HG02798 (cell line): ENCODE measurements around the gene C19orf53.

Experiments
- ATAC-seq: cut with Tn5 transposase; IDR thresholded peaks from one replicate; pipeline ENCODE4 v1.9.1; 2021; ENCODE audit warnings: mild to moderate bottlenecking; ENCODE audit not compliant: unreplicated experiment, poor library complexity

C19orf53 gene

DNA sequence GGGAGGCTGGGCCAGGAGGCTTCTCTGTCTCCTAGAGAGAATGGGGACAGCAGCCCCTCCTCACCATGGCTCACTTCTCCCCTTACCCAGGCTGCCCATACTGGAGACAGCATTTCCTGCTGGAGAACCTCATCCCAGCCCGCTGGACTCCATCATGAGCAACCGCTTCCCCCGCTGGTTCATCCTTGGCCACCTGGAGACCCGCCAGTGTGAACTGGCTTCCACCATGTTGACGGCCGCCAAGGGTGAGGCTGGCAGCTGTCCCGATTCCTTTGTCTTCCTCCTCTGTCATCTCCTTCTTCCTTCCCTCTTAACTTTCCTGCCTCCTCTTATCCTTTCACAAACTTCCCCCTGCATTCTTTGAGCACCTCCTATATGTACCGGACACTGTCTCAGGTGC lies 49.0 kb downstream of the C19orf53 start:
- ATAC-seq: no peak

- ATAC-seq: no peak
Observed at GRCh38 chr19:13823901-13824300, 49.6 kb downstream of the C19orf53 start.

- no peak for ATAC-seq
Observed at GRCh38 chr19:13824703-13825102, 50.4 kb downstream of the C19orf53 start.

DNA sequence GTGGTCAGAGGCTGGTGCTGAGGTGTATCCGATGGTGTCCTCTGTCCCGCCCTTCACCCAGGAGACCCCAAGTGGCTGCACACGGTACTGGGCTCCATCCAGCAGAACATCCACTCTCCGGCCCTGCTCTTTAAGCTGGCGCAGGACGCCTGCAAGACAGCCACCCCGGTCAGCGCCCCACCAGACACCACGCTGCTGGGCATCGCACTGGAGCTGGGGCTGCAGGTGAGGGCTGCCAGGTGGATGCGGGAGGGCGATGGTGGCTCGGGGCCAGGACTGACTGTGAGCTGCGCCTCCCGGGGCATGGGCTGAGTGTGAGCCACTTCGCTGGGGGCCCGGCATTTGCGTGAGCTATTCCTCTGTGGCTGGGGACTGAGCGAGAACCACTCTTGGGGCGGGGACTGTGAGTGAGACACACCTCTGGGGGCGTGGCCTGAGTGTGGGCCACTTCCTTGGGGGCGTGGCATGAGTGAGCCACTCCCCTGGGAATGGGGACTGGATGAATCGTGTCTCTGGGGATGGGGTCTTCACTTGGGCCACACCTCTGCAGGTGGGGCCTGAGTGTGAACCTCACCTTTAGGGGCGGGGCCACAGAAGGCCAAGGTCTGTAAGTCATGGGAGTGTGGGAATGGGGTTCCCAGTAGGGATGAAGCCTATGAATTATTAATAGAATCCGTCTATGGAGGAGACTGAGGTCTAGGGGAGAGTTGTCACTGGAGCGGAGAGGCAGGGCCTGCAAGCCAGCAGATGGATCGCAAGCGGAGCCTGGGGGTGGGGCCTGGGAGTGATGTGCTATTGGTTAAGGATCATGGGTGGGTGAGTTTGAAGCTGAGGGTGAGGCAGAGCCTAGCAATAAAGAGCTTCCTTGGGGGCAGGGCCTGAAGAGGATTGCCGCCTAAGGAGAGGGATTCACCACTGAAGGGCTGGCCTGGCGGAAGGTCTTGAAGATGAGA lies 51.5 kb downstream of the C19orf53 start:
- no peak for ATAC-seq

GRCh38 chr19:13826652-13827235 lies 52.5 kb downstream of the C19orf53 start:
- ATAC-seq: no peak

DNA sequence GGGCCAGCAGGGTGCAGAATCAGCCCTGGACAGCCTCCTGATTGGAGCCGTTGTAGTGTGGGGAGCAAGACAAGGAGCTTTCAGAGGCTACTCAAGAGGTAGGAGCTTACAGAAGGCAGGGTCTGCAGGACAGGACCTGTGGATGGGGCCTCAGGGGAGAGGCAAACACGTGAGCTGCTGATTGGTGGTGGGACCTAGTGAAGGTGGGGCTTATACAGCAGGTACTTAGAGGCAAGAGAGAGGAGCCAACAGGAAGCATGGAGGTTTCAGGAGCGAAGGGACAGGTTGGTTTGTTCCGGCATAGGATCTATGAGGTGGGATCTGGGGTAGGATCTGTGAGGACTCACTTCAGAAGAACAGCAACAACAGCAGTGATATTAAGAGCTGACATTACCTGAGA lies 53.4 kb downstream of the C19orf53 start:
- no peak for ATAC-seq
